Activated naive CD4-positive, alpha-beta T cell treated with anti-CD3 and anti-CD28 coated beads, Interleukin-2, amount 50 U/mL, for 72 hours (primary cell): ENCODE measurements around the gene ZNF654. TPM values are rescaled to one million over a fixed set of nuclear protein-coding genes. Genes with fewer than 3 reads are reported as not detected.
A peak's percentile ranks its signal among the peaks of the same experiment; 100 is the strongest.
"Not testable (repeated sequence)": the region's sequence is repeated elsewhere in the genome, so short reads cannot be mapped to it uniquely, and the experiment has no call there.

ENCODE experiments used
- ATAC-seq, 2 donors: fragments of 150-1000 bp; cut with Tn5 transposase; 2 replicates each; pipeline ENCODE4 v1.10.0; 2021; ENCODE audit warnings: mild to moderate bottlenecking in 2 of 2, moderate library complexity in 2 of 2
- DNase-seq, 2 donors: peaks; one replicate each; pipeline ENCODE4 v3.0.0; 2021 to 2022; ENCODE audit warnings: low spot score in 2 of 2
- H3K27ac Mint-ChIP-seq, 2 donors: one replicate each; pipeline ENCODE4 v1.8.0; 2022; ENCODE audit warnings: mild to moderate bottlenecking in 2 of 2, mixed read lengths in 2 of 2
- H3K36me3 Mint-ChIP-seq, 2 donors: one replicate each; pipeline ENCODE4 v1.8.0; 2022; ENCODE audit warnings: mixed read lengths in 2 of 2
- H3K9me3 Mint-ChIP-seq, 2 donors: one replicate each; pipeline ENCODE4 v1.8.0; 2022; ENCODE audit warnings: mixed read lengths in 2 of 2
- total RNA-seq, 2 donors: library from RNA; stranded (reverse); gene quantifications; one replicate each; pipeline ENCODE4 v1.2.3, GENCODE V29; 2022

Gene ZNF654
- 10 to 100 TPM; 22.4 to 29.6 TPM for total RNA-seq

DNA sequence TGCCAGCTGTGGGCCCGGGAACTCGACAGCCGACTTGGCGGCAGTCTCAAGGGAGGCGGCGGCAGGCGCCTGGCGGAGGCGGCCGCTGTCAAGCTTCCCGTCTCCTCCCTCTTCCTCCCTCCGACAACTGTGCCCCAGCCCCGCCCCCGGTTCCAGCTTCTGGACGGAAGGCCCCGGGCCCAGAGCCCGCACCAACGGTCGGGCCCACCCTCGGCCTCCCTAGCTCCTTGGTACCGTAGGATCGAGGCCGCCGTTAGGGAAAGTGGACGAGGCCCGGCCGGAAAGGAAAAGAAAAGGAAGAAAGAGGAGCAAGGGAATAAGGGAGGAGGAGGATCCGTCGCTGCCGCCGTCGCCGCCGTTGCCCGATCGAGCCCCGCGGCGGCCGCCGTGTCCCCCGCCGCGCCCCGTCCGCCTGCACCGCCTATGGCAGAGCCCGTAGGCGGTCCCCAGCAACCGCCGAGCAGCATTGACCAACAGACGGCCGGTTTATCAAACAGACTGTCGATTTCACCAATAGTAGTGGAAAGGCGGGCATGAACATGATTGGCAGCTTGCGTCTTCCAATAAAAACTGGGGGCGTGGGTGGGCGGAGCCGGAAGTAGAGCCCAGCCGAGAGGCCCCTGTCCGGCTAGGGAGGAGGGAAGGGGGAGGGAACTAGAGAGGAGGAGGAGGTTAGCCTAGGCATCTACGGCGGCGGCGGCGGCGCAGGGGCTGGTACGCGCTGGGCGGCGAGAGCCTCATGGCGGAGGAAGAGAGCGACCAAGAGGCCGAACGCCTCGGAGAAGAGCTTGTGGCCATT, at the start of gene ZNF654, which contains the start of gene CGGBP1:
ZNF654 (plus strand) TSS at position 675 of the 799 bp plus-strand sequence; CDS start at position 740, 65 bp downstream.
CGGBP1 (minus strand) TSS at position 425 of the 799 bp plus-strand sequence. CDS start 3,029 bp downstream, outside the sequence.
- ATAC-seq (peak; percentile 94), DNase-seq (peak; percentile 97 to 99)
- Mint-ChIP-seq H3K27ac (peak within 1 kb of the TSS; percentile 94 to 99), H3K9me3 (no peaks in the 10 kb centered on the region), H3K36me3 (peaks cover 40 to 46% of the 10 kb centered on the region in 2 donors)

DNA sequence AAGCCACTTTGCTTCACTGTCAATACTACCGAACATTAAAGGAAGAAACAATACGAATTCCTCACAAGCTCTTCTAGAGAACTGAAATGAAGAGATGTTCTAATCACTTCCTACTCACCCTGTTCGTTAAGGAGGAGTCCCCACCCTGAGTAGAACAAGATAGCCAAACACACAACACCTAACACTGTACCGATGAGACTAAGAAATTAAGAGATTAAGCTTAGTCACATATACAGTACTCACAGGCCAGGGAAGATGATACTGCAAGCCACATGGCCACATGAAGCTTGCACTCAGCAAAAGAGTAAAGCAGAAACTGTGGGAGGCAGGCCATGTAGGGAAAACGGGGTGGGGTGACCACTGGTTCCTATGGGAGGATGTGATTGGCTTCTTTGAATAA, 48.2 kb upstream of the ZNF654 start:
- Mint-ChIP-seq H3K36me3 (no peaks in the 10 kb centered on the region), H3K27ac (no peak overlapping the region), H3K9me3 (no peaks in the 10 kb centered on the region)
- ATAC-seq (no peak), DNase-seq (no peak)

DNA sequence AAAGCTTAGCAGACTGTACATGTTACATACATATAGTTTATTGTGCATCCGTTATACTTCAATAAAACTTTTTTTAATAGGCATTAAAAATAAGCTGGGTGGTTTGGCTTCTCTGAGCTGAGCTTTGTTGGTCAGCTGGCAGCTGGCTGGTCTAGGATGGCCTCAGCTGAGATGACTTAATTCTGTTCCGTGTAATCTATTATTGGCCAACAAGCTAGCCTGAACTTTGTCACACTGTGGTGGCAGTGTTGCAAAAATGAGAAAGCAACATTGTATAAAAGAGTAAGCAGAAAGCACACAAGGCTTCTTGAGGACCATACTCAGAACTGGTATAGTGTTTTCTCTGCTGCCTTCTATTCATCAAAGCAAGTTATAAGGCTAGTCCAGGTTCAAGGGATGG, 45.5 kb upstream of the ZNF654 start:
- Mint-ChIP-seq H3K36me3 (no peaks in the 10 kb centered on the region), H3K27ac (no peak overlapping the region), H3K9me3 (no peaks in the 10 kb centered on the region)
- DNase-seq = no peak
- no peak for ATAC-seq

DNA sequence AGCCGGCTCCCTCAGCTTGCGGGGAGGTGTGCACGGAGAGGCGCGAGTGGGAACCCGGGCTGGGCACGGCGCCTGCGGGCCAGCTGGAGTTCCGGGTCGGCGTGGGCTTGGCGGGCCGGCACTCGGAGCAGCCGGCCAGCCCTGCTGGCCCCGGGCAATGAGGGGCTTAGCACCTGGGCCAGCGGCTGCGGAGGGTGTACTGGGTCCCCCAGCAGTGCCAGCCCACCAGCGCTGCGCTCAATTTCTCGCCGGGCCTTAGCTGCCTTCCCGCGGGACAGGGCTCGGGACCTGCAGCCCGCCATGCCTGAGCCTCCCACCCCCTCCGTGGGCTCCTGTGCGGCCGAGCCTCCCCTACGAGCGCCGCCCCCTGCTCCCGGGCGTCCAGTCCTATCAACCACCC, 43.4 kb upstream of the ZNF654 start:
- ATAC-seq, DNase-seq, H3K36me3 Mint-ChIP-seq, H3K27ac Mint-ChIP-seq, H3K9me3 Mint-ChIP-seq: not testable (repeated sequence)

DNA sequence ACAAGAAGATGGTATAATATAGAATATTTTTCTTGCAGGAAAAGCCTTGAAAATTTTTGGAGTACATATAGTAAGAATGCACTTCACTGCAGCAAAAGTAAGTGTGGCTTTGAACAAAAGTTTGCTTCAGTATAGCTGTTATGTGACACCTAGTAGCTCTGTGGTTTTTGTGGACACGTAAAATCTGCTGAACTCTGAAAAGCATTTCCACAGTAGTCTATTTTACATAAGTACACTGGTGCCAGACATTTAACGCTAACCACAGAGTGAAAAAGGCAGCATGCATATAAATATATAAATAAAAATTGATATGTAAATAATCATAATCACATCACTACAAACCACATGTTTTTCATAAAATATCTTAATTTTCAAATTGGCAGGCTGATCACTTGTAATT, 40.0 kb upstream of the ZNF654 start:
- Mint-ChIP-seq H3K27ac (no peak overlapping the region), H3K36me3 (peaks cover 0 to 6% of the 10 kb centered on the region in 2 donors), H3K9me3 (peaks cover 0 to 4% of the 10 kb centered on the region in 2 donors)
- ATAC-seq (peak; percentile 44 to 48), DNase-seq (no peak)

DNA sequence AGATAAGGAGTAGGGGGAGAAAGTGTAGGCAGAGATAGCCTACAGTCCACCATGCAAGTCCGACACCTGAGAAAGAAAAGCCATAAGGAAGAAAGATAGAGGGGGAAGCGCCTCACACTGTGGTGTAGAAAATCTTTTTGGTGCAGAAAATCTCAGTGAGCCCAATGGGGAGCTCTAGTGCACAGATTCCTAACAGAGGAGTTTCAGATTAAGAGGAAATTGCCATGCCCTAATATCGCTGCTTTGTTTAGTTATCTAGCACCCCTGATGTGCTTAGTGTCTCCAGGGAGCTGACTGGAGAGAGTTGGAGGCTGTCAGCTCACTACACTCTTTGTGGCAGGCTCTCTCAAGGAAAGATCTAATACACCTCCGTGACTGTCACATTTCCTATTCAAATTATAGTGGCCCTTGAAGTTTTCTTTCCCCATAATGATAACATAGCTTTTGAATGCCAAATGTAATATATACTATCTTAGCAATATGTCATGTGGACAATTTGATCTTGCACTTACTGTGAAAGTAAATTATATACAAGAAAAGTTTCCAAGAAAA, 34.0 kb upstream of the ZNF654 start:
- no peak overlapping the region for H3K27ac Mint-ChIP-seq
- ATAC-seq (no peak), DNase-seq (no peak)
- H3K9me3 Mint-ChIP-seq = peaks cover 0 to 4% of the 10 kb centered on the region in 2 donors
- peaks cover 0 to 6% of the 10 kb centered on the region in 2 donors for H3K36me3 Mint-ChIP-seq

DNA sequence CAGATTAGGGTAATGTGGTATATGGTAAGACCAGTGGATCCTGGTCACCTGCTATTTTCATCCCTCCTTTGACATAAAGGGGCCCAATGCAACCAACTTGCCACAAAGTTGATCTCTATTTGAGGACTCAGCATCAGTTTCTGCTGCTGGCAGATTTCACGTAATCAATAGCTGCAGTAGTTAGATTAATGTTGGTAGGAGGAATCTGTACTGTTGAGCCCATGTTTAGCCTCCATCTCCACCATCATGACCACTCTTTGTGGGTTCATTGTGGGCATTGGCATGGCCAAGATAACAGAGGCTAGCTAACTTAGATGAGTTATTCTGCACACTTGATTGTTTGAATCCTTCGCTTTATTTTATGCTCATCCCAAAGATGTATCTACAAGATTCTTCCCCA, 30.2 kb upstream of the ZNF654 start:
- ATAC-seq = no peak
- H3K9me3 Mint-ChIP-seq = no peaks in the 10 kb centered on the region
- no peak overlapping the region for H3K27ac Mint-ChIP-seq
- DNase-seq = no peak
- no peaks in the 10 kb centered on the region for H3K36me3 Mint-ChIP-seq

DNA sequence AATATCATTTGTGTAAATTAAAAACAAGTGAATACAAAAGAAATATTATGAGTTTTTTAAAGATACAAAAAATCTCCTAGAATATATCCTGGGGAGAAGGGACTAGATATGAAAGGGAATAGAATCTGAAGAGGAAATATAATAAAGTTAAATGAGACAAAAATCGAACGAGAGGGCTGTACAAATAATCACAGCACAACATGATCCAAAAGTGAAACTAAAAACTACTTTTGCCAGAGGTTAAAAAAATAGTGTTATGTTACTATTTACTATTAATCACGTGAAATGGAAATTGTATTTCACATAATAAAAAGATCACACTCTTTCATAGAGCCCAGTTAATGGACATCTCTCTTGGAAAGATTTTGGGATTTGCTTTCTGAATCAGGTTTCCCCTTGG, 28.8 kb upstream of the ZNF654 start:
- no peaks in the 10 kb centered on the region for H3K36me3 Mint-ChIP-seq
- no peaks in the 10 kb centered on the region for H3K9me3 Mint-ChIP-seq
- no peak overlapping the region for H3K27ac Mint-ChIP-seq
- no peak for DNase-seq
- ATAC-seq = no peak

DNA sequence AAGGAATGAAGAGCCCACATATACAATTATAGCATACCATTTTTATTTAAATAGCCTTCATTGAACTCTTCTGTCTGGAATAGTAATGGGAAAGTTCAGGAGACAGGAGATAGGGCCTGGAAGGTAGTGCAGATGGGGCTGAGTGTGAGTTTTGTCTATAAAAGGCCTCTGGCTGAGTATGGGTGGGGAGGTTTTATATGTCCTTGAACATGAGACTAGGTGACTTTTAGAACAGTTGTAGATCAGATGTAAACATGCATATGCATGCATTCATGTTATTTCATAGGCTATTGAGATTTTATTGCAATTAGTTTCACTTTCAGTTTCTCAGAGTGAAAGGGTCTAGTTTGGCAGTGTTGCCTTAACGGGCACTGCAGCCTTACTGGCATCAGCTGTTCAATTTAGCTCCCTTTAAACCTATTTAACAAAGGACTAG, 27.4 kb upstream of the ZNF654 start:
- ATAC-seq (peak; percentile 69 to 84), DNase-seq (no peak)
- peak overlapping the region; percentile 74 to 76 for H3K27ac Mint-ChIP-seq
- H3K36me3 Mint-ChIP-seq = no peaks in the 10 kb centered on the region
- no peaks in the 10 kb centered on the region for H3K9me3 Mint-ChIP-seq

DNA sequence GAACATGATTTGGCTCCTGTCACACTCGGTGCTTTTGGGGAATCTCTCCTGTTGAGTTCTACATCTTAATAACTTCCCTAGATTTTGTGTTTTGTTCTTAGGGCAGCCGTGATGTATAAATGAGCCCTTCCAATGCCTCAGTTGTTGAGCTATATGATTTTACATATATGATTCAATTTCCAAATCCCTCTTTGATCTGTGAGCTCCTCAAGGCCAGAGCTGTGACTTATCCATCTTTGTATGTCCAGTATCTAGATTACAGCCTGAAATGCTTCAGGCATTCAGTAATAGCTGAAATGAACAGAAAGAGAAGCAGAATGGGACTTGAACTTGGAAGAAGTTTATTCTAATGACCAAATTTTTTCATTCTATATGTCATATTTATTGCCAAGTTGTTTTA, 26.8 kb upstream of the ZNF654 start:
- H3K27ac Mint-ChIP-seq = peak overlapping the region; percentile 41 to 74
- ATAC-seq (peak; percentile 16 to 73), DNase-seq (no peak)
- H3K9me3 Mint-ChIP-seq = no peaks in the 10 kb centered on the region
- H3K36me3 Mint-ChIP-seq = no peaks in the 10 kb centered on the region

DNA sequence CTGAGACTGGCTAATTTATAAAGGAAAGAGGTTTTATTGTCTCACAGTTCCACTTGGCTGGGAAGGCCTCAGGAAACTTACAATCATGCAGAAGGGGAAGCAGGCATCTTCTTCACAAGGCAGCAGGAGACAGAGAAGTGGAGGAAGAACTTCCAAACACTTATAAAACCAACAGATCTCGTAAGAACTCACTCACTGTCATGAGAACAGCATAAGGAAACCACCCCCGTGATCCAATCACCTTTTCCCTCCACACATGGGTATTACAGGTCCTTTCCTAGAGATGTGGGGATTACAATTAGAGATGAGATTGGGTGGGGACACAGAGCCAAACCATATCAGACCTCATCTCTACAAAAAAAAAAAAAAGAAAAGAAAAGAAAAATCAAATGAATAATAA, 26.0 kb upstream of the ZNF654 start:
- no peaks in the 10 kb centered on the region for H3K36me3 Mint-ChIP-seq
- peak overlapping the region in 1 of 2 donors; percentile 74 for H3K27ac Mint-ChIP-seq
- no peaks in the 10 kb centered on the region for H3K9me3 Mint-ChIP-seq
- ATAC-seq = no peak
- DNase-seq = no peak

DNA sequence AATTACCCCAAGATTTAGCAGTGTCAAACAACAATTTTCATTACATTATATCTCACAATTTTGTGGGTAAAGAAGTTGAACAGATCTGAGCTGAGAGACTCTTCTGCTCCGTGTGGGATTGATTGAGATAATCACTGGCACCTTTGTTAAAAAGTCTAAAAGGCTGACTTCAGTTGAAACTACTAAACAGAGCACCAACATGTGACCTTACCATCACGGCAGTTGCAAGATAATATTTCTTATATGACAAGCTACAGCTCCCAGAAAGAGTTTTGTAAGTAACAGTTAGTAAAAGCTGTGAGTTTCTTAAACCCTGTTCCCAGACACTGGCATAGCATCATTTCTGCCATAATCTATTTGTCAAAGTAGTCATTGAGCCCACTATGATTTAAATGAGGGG, 25.2 kb upstream of the ZNF654 start:
- no peak for ATAC-seq
- H3K36me3 Mint-ChIP-seq = no peaks in the 10 kb centered on the region
- no peak for DNase-seq
- no peak overlapping the region for H3K27ac Mint-ChIP-seq
- H3K9me3 Mint-ChIP-seq = no peaks in the 10 kb centered on the region

DNA sequence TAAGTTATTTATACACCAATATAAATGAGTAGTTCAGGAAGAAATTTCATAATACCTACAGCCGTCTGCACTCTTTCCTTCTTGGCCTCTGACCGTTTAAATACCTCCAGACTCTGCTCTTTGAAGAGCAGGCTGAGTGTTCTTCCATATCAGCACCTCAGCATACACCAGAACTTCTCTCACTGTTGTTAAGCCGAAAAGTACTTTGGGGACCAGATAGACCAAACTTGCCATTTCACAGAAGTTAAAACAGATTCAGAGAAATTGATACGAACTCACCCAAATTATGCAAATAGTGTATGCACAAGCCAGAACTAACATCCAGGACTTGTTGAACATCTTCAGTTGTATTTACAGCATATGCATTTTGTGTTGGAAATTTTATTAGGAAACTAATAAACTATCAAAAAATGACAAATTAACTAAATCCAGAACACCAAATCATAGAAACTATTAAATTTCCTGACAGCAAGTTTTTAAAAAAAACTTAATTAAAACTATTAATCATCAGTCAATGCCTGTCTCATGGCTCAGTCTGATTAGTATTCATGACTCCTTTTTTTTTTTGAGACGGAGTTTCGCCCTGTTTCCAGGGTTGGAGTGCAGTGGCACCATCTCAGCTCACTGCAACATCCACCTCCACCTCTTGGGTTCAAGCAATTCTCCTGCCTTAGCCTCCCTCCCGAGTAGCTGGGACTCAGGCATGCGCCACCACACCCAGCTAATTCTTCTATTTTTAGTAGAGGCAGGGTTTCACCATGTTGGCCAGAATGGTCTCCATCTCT, 24.4 kb upstream of the ZNF654 start:
- ATAC-seq = no peak
- Mint-ChIP-seq H3K36me3 (no peaks in the 10 kb centered on the region), H3K9me3 (no peaks in the 10 kb centered on the region), H3K27ac (no peak overlapping the region)
- no peak for DNase-seq

DNA sequence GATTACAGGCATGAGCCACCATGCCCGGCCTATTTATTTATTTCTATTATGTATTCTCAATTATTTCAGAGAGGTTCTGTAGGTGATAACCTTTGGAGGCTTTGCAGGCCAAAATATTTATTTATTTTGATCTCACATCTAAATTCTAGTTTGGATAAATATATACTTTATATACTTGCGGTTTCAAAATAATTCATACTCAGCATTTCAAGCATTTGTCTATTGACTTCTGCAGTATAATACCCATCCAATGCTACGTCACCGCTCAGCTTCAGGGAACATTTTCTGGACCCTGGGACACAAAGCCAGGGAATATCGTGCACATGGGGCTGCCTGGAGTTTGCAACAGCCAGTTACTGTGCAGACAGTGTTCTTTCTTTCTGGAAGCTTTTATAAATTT, 22.8 kb upstream of the ZNF654 start:
- H3K27ac Mint-ChIP-seq = no peak overlapping the region
- ATAC-seq (no peak), DNase-seq (no peak)
- H3K36me3 Mint-ChIP-seq = no peaks in the 10 kb centered on the region
- peaks cover 0 to 2% of the 10 kb centered on the region in 2 donors for H3K9me3 Mint-ChIP-seq

DNA sequence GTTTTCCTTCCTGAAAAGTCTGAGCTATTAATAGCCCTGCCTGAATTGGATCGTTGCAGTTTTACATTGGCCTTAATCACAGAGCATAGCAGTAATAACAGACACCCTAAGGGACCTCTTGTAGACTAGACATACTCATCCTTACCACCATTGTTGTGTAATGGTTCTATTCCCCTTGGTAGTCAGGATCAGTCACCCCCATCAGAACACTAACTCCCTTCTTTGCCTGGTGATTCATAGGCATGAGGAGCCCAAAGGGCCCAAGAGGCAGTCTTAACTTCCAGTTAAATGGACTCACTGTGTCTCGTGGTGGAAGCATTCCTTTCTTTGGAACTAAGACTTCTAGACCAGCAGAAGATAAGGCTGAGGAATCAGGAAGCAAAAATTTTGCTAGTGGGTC, 20.5 kb upstream of the ZNF654 start:
- no peak overlapping the region for H3K27ac Mint-ChIP-seq
- no peak for ATAC-seq
- H3K9me3 Mint-ChIP-seq = peaks cover 0 to 2% of the 10 kb centered on the region in 2 donors

DNA sequence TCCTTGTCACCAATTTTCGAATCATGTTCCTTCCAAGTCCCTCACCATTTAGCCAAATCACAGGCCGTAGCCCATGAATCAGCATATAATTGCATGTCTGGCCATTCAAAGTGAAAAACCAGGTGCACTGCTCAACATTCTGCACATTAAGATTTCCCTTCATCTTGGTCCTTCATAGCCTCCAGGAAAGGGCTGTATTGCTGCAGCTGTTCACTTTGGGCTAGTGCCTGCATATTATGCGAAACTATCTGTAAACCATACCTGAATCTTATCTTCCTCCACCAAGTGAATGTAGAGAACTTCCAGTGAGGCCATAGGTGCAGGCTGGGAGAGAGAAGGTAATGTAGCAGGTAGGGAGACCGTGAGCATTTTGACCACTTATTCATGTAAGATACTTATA, 18.5 kb upstream of the ZNF654 start:
- no peak for DNase-seq
- ATAC-seq = no peak
- peaks cover 0 to 2% of the 10 kb centered on the region in 2 donors for H3K9me3 Mint-ChIP-seq
- no peak overlapping the region for H3K27ac Mint-ChIP-seq
- no peaks in the 10 kb centered on the region for H3K36me3 Mint-ChIP-seq

More for the DNA sequence above, 20.5 kb upstream of the ZNF654 start:
- no peaks in the 10 kb centered on the region for H3K36me3 Mint-ChIP-seq
- DNase-seq = no peak

DNA sequence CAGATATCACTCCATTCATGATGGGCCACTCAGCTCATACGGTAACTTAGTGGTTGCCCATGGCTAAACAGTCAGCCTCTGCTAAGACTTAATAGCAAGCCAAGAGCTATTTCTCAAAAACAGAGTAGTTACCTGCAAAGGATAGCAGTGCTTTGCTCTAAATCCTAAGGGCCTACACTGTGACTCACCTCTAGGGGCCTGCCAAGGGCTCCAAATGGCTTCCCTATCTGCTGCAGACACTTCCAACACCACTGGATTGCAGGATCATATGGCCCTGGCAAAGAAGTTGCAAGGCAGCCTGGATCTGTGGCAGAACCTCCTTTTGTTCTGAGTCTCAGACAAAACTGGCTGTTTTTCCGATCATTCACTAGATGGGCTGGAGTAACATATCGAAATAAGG, 18.1 kb upstream of the ZNF654 start:
- no peak overlapping the region for H3K27ac Mint-ChIP-seq
- H3K36me3 Mint-ChIP-seq = no peaks in the 10 kb centered on the region
- ATAC-seq = no peak
- H3K9me3 Mint-ChIP-seq = peaks cover 0 to 2% of the 10 kb centered on the region in 2 donors
- DNase-seq = no peak
